Cortex of kidney (tissue), 1 donor: ENCODE measurements around the gene PCDHB16.

Experiments
- DNase-seq: peaks from one replicate; lab custom pipeline; 2025; lab: John Stamatoyannopoulos, UW

Gene PCDHB16

DNA sequence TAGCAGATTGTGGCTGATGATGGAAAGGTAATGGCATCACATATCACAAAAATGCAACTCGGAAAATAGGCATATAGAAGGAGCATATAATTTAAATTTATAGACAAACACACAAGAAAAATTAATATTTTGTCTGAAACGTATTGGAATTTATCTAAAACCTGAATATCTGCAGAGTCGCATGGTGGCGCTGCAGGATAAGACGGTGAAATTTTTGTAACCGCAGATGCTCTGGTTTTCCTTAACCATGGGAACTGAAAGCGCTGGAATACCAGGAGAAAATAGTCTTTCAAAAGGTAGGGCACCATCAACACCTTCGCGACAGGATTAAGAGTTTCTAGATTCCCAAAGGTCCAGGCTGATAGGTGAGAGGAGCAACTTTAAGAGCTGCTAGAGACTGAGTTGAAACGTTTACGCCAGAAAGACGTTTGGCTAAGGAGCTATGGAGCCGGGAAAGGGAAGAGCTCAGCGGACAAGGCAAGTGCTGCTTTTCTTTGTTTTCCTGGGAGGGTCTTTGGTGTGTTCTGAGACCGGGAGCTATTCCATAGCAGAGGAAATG lies 52.0 kb downstream of the PCDHB16 start:
- DNase-seq: no peak
